HG03196 (cell line): Measurements from ENCODE around the gene COL5A3.
"Not testable (repeated sequence)": the region's sequence is repeated elsewhere in the genome, so short reads cannot be mapped to it uniquely, and the experiment has no call there.

Source experiments
- ATAC-seq: cut with Tn5 transposase; IDR thresholded peaks from one replicate; pipeline ENCODE4 v1.9.1; 2021; ENCODE audit not compliant: unreplicated experiment

COL5A3 gene

DNA sequence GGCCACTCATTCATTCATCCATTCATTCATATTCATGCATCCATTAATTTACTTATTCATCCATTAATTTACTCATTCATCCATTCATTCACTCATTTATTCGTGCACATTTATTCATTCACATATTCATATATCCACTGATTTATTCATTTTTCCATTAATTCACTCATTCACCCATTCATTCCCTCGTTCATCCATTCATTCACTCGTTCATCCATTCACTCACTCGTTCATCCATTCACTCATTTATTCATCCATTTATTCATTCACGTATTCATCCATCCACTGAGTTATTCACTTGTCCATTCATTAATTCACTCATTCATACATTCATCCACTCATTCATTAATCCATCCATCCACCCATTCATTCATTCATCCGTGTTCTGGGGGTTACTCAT is 38.2 kb downstream of the COL5A3 start:
- ATAC-seq: no peak

DNA sequence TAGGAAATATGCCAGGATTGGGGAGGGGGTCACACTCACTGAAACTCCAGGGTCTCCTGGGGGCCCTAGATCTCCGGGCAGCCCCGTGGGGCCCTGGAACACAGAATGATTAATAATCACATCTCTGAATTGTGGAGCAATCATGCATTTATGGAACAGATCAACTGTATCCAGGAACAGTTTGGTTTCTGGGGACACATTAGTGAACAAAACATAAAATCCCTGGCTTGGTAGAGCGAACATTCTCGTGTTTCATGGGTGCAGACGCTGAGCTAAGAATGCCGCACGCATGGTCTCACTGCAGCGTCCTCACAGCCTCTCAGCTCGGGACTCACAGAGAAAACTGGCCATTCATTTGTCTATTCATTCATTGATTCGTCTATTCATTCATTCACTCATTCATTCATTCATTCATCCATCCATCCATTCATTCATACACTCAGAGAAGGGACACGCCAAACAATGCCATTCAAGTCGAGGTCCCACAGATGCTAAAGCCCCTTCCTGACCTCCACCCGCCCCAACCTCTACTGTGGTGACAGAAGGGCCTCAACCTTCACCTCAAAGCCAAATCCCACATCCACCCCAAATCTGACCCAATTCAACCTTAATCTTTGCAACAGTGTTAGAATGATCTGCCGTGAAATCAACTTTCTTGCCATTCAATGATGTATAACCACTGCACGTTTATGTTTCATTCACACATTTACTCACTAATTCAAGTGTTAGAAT is 39.0 kb downstream of the COL5A3 start:
- ATAC-seq: no peak

DNA sequence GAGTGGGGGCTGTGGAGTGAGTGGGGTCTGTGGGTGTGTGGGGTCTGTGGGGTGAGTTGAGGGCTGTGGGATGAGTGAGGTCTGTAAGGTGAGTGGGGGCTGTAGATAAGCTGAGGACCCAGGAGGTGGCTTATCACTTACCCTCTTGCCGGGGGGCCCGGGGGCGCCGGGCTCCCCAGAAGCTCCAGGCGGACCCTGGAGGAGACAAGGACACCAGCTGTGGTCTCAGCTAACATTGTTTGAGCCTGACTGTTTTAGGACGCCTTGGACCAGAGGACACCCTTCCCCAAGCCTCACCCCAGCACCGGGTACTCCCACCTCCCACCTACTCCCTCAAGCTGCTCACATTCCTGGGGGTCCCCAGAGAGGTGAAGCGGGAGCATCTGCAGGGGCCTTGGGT is 39.8 kb downstream of the COL5A3 start:
- ATAC-seq: no peak

DNA sequence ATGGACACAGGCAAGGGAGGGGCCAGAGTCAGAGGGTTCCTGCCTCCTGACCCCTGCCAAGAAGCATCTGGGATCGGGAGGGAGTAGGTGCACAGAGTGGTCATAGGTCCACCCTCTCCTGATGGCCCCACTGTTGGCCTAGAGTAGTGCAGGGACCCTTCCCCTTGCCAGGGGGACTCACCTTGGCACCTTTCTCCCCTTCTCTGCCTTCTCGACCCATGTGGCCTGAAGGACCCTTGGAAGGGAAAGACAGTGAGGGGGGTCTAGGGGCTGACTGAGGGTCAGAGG is 40.7 kb downstream of the COL5A3 start:
- no peak for ATAC-seq

DNA sequence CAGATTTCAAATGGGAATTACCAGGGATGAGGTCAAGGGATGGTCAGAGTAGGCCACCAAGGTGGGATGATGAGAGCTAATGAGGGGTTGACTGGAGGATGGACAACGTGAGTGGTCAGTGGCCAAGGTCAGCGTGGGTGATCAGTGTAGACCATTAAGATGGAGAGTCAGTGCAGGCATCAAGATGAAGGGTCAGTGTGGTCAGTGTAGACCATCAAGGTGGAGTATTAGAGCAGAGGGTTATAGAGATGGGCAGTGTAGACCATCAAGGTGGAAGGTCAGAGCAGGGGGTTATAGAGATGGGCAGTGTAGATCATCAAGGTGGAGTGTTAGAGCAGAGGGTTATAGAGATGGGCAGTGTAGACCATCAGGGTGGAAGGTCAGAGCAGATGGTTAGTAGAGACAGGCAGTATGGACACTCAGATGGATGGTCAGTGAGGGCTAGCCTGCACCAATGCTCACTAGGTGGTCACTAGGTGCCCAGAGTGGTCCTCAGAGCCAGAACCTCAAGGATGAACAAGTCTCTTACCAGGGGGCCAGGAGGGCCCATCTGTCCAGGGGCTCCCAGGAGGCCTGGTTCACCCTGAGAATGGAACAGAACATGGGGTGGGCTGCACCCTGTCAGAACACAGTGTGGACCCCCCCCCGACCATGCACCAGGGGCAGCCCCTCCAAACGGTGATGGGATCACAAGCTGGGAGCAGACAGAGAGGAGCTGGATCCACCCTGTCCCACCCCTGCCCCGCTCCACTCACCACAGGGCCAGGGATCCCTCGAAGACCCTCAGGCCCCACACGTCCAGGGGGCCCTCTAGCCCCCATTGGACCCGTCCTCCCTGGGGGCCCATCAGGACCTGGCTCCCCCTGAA is 41.2 kb downstream of the COL5A3 start:
- ATAC-seq: no peak

DNA sequence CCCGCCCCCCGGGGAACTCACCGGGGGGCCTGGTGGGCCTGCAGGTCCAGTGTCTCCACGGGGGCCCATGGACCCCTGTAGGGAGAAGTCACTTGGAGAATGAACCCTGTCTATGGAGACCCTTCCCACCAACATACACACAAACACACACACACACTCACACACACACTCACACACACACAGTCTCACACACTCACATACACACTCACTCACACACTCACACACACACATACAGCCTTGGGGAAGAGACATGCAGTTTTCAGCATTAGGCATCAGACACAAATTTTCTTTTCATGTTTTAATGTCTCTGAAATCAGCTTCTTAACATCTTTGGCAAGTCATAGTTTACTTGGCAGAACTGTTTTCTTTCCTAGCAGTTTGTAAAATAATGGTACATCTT is 43.0 kb downstream of the COL5A3 start:
- no peak for ATAC-seq

DNA sequence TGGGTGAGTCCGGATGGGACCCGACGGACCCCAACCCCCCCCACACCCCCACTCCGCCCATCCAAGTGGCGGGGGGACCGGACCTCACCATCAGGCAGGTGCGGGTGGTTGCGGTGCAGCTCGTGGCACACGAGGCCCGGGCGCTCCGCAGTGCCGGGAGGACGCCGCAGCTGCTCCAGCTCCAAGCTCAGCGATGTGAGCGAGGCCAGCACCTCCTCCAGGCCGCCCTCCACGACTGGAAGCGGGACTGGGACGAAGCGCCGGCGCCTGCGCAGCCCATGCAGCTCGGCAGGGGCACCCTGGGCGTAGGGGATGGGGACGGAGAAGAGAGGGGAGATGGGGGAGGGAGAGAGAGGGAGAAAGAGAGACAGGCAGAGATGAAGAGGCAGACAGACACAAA is 43.9 kb downstream of the COL5A3 start:
- ATAC-seq: no peak

DNA sequence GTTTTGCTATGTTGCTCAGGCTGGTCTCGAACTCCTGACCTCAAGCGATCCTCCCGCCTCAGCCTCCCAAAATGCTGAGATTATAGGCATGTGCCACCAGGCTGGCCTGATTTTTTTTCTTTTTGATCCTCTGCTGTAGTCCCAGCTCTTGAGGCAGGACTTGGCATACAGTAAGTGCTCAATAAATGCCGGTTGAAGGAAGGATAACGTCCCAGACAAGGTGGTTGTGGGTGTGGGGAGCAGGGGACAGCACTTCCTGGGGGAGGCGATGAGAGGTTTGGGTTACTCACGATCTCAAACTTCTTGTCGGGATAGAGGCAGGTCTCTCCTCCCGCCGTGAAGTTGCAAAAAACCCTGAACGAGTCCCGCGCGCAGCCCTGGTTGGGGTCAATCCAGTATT is 44.3 kb downstream of the COL5A3 start:
- ATAC-seq: no peak

DNA sequence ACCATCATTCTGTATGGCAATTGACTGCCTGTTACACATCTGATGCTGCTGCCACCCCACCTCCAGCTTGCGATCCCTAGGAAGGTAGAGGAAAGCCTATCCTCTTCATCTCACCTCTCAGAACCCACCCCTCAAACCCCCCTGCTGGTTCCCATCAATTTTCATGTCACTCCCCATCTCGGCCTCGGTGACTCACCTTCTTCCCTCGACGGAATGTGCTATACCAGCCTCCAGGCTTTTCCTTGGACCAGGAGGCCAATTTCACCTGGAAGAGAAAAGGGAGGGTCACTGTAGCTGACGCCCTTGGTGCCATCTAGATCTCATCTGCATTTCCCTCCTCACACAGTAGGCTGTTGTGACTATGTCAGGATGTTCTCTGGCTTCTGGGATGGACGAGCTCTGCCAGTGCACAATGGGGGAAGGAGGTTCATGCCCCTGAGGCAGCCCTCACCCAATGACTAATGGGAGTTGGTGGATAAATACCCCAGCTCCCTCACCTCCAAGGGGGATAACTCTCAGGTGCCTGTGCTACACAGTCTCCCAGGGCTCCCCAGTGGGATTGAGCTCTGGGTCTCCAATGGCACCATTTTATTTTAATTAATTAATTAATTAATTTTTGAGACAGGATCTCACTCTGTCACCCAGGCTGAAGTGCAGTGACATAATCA is 47.5 kb downstream of the COL5A3 start:
- no peak for ATAC-seq

DNA sequence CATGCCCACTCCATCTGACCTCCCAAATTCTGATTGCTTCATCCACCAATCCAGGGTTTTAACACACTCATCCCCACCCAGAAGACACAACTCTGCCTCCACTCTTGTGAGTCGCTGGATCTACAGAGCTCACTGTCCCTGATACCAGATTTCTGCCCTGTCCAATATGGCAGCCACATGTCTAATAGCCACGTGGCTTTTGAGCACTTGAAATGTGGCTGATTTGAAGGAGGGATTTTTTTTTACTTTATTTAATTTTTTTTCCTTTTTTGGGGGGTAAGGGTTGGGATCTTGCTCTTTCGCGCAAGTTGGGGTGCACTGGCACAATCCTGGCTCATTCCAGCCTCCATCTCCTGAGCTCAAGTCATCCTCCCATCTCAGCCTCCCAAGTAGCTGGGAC is 49.2 kb downstream of the COL5A3 start:
- ATAC-seq: no peak

DNA sequence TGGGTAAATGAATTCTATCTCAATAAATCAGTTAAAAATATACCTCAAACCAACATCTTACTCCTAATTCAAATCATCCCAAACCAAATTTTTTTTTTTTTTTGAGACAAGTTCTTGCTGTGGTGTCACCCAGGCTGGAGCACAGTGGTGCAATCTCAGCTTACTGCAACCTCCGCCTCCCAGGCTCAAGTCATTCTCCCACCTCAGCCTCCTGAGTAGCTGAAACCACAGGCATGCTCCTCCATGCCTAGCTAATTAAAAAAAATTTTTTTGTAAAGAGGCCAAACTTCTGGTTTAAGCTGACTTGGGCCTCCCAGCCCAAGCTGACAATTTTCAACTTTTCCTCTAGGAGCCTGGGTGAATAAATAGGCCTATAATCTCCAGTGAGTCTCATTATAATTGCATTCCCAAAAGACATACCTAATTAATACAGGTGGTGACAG is 51.9 kb downstream of the COL5A3 start:
- no peak for ATAC-seq

DNA sequence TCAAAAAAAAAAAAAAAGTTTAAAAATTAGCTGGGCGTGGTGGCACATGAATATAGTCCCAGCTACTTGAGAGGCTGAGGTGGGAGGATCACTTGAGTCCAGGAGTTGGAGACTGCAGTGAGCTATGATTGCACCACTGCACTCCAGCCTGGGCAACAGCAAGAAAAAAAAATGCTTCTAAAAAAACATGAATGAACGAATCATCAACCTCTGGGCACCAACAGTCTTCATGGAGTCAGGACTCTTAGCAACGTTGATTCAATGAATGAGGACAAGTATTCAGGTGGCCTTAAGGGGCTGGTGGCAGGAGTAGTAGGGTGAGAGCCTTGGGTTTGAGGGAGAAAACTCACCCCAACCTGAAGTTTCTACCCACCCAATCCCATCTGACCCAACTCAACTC is 53.3 kb downstream of the COL5A3 start:
- ATAC-seq: no peak

DNA sequence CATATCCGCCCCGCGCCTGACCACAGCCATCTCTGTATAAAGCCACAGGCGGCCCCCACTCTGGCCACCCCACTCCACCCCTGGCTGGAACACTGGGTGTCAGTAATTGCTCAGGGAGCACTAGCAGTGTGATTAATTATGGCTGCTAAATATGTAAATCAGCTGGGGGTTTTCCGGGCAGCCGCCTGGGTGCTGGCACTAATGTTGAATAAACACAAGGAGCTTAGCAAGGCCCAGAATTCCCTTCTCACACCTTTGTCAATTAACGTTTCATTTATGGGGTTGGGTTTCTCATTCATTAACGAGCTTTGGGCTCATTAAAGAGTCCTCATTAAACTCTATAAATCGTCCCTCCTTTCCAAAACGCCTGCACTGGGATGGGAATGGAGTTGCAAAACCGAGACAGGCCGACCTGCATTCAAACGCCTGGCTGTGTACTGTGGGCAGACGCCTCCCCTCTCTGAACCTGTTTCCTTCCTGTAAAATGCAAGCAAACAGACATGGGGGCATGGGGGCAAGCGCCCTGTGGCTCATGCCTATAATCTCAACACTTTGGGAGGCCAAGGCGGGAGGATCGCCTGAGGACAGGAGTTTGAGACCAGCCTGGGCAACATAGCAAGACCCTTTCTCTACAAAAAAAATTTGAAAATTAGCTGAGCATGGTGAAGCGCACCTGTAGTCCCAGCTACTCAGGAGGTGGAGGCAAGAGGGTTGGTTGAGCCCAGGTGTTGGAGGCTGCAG is 56.3 kb downstream of the COL5A3 start:
- no peak for ATAC-seq

DNA sequence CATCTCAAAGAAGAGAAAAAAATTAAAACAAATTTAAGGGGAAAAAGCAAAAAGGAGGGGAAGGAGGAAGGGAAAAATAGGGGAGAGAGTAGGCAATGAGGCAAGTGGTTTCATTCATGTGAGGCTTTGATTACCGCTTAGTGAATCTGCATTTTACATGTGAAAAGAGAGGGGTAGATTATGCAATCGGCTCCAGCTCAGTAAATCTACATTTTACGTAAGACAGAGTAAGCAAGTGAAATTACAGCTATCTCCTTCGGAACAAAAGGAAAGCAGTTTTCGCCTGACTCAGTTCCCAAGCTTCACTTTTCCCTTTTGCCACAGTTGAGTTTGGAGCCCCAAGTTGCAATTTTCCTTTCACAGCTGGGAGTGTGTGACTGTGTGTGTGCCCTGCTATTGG is 58.0 kb downstream of the COL5A3 start:
- ATAC-seq: no peak

DNA sequence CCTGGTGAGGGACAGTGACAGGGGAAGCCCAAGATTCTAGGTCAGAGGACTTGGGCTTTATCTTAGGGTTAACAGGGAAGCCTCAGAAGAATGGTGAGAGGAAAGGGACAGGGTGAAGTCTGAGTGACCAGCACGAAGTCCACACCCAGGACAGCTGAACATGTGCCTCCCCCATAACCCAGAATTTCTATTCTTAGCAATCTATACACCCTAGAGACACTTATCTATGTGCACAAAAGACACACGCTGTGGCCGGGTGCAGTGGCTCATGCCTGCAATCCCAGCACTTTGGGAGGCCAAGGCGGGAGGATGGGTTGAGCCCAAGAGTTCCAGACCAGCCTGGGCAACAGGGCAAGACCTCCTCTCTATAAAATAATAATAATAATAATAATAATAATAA is 62.9 kb downstream of the COL5A3 start:
- no peak for ATAC-seq

DNA sequence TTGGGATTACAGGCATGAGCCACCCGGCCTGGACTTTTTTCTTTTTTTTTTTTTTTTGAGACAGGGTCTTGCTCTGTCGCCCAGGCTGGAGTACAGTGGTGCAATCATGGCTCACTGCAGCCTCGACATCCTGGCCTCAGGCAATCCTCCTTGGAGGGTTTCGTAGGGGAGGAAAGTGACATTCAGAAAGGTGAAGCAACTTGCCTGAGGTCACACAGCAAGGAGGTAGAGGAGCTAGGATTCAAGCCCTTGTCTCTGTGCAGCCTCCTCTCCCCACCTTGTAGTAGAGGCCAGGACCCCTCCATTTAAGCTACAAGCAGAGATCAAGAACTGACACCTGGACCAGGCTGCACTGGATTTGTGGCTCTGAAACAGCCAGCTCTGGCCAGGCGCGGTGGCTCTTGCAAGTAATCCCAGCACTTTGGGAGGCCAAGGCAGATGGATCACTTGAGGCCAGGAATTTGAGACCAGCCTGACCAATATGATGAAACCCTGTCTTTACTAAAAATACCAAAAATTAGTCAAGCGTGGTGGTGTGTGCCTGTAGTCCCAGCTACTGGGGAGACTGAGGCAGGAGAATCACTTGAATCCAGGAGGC is 63.7 kb downstream of the COL5A3 start:
- not testable (repeated sequence) for ATAC-seq

DNA sequence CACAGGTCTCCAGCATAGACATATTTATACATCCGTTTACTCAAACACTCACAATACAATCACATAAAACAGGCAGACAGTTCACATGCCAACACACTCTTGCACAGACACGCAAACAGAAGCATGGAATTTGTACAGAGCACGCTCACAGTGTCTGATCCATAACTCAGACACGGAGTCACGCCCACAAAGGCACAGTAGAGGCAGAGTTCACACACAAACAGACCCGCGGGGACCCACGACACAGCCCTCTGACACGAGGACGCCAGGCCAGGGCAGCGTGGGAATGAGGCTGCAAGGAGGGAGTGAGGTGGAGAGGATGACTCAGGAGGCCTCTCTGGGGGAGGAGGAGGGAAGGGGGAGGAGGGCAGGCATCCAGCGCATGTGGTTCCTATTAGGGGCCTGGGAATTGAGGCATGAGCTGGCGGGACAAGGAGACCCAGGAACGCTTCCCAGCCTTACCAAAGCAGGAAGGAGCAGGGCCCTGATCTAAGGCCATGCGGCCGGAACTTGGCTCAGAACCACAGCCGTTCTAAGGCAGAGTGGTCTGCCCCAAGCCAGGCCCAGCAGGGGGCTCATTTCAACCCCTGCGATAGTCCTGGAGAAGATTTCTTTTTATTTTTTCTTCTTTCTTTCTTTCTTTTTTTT is 64.9 kb downstream of the COL5A3 start:
- ATAC-seq: no peak

DNA sequence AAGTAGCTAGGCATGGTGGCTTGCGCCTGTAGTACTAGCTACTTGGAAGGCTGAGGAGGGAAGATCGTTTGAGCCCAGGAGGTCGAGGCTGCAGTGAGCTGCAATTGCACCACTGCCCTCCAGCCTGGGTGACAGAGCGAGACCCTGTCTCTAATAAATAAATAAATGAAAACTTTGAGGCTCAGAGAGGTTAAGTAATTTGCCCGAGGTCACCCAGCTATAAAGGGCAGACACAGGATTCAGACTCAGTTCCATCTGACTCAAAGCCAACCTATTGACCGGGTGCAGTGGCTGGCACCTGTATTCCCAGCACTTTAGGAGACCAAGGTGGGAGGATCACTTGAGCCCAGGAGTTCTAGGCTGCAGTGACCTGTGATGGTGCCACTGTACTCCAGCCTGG is 66.6 kb downstream of the COL5A3 start:
- ATAC-seq: no peak

DNA sequence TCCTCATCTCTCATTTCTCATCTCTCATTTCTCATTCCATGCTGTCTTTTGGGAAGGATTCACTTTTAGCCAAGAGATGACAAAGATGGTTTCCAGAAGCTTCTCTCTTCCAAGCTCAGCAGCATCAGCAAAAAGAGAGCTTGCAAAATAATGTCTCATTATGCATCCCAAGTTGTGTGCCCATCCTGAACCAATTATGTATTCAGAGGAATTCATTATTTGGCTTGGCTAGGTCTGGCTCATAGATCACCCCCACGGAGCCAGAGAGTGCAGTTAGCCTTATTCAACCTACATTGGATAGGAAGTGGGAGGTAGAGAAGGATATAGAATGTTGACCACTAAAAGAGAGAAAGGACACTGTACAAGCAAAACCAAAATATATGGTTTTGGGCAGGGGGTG is 68.6 kb downstream of the COL5A3 start:
- no peak for ATAC-seq

DNA sequence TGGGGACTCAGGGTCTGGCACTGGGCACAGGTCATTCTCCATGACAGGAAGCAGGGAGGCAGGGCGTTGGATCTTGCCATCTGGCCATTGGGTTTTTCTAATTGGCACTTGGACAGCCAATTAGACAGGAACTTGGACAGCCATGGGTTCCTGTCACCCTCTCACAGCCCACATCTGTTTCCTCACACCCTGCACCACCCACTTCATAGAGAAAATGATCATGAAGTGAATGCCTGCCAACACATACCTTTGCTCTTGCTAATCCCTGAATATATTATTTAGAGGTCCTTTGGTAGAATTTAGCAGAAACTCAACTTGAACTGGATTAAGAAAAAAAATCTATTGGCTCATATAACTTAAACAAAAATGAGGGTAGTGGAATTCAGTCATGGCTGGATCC is 69.1 kb downstream of the COL5A3 start:
- ATAC-seq: no peak

DNA sequence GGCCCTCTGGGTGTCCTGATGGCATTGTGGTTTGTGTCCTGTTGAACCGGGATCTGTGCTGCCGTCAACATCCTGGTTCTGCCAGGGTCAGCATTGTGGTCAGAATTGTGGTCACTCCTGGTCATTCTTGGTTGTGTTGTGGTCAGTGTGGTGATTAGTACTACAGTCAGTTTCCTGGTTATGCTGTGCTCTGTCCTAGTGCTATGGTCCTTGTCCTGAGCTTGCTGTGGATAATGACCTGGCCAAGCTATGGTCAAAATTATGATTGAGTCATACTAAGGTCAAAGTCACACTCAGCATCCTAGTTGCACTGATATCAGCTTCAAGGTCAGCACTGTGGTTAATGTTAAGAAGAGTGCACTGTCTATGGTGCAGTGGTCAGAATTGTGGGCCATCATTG is 69.5 kb downstream of the COL5A3 start:
- no peak for ATAC-seq
